Subcutaneous adipose tissue (tissue), 4 donors: Measurements from ENCODE around the gene TSPYL4. TPM values are rescaled to one million over a fixed set of nuclear protein-coding genes. Genes with fewer than 3 reads are reported as not detected.

ENCODE experiments used
- total RNA-seq, 4 donors: library from RNA; depleted of rRNA; stranded (reverse); fragments of >200 nt; gene quantifications; one replicate each; pipeline ENCODE4 v1.1.0, GENCODE V29; 2016

TSPYL4 gene
- total RNA-seq, 4 donors from 2014 or later = 5.6 to 8.5 (median 8.3) TPM

Other genes starting within 250 kb of the TSPYL4 start
- 1 to 10 TPM in 1 of 4 donors, under 1 TPM in 3; 0.44 to 1.3 (median 0.63) TPM for gene FRK, start 193.2 kb downstream of the TSPYL4 start, total RNA-seq
- 10 to 100 TPM in 2 of 4 donors, 1 to 10 TPM in 2; 7.7 to 19.2 (median 11.0) TPM for gene NT5DC1, start 153.2 kb downstream of the TSPYL4 start, total RNA-seq
- gene COL10A1, start 127.9 kb downstream of the TSPYL4 start, total RNA-seq = not detected
- 10 to 100 TPM; 38.2 to 68.8 (median 50.1) TPM for gene TSPYL1, start 25.9 kb upstream of the TSPYL4 start, total RNA-seq
- gene DSE, start 116.9 kb upstream of the TSPYL4 start, total RNA-seq = 100 to 1,000 TPM in 3 of 4 donors, 10 to 100 TPM in 1; 71.2 to 129 (median 119) TPM
- gene CALHM6, start 207.3 kb upstream of the TSPYL4 start, total RNA-seq = 1 to 10 TPM in 3 of 4 donors, under 1 TPM in 1; 0.65 to 9.2 (median 3.7) TPM